Measurements from ENCODE around the gene FLRT2.

FLRT2 gene

DNA sequence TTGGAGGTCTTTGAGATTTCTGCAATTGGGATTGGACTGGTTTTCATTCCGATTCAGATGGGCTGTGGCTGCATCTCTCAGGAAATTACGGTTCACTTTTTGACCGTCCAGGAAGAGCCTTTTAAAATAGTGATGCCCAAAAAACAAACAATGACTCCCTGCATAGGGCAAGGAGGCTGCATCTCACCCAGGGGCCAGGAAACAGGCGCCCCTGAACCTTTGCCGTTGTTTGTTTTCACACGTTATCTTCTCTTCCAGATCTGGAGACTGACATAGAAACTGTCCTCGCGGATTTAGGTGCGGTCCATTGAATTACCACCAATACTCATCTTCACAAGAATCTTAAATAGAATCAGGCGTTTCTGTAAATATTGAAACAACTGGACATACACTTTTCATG, 66.0 kb downstream of the FLRT2 start:
- no peak for ATAC-seq (replicated peaks; ENCODE audit: extremely low read depth, poor library complexity, severe bottlenecking)

DNA sequence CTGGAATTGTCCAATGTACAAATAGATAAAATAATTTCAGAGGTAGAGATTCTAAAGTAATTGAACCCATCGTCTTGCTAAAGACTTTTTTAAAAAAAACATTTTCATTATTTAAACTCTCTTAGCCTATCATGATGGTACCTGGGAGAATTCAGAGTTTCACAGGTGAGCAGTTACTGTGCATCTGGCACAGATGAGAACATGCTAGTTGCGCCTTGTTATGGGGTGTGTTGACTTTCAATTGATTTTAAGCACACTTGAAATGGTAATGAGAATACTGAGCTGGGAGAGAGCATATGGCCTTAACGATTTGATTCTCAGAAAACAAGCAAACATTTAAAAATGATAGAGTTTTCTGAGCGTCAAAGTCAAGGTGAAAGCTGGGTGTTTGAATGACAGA, 66.6 kb downstream of the FLRT2 start:
- H3K27me3 Mint-ChIP-seq, result no peaks in the 10 kb centered on the region
- H3K4me1 Mint-ChIP-seq, result no peaks in the 10 kb centered on the region
- DNase-seq (ENCODE audit: low spot score in 2 of 2) (no peak), ATAC-seq (replicated peaks; ENCODE audit: extremely low read depth, poor library complexity, severe bottlenecking) (no peak)
- no peaks in the 10 kb centered on the region for H3K36me3 Mint-ChIP-seq (ENCODE audit: insufficient read depth)
- H3K4me3 Mint-ChIP-seq, result no peak overlapping the region
- H3K9me3 Mint-ChIP-seq, result peaks cover 13% of the 10 kb centered on the region
- H3K27ac Mint-ChIP-seq (ENCODE audit: low read depth), result no peak overlapping the region

More for the DNA sequence above, 66.0 kb downstream of the FLRT2 start:
- H3K27me3 Mint-ChIP-seq, result no peaks in the 10 kb centered on the region
- no peak overlapping the region for H3K27ac Mint-ChIP-seq (ENCODE audit: low read depth)
- H3K36me3 Mint-ChIP-seq (ENCODE audit: insufficient read depth), result no peaks in the 10 kb centered on the region
- no peak overlapping the region for H3K4me3 Mint-ChIP-seq
- no peak for DNase-seq (ENCODE audit: low spot score in 2 of 2)
- H3K9me3 Mint-ChIP-seq, result peaks cover 12% of the 10 kb centered on the region
- H3K4me1 Mint-ChIP-seq, result no peaks in the 10 kb centered on the region

DNA sequence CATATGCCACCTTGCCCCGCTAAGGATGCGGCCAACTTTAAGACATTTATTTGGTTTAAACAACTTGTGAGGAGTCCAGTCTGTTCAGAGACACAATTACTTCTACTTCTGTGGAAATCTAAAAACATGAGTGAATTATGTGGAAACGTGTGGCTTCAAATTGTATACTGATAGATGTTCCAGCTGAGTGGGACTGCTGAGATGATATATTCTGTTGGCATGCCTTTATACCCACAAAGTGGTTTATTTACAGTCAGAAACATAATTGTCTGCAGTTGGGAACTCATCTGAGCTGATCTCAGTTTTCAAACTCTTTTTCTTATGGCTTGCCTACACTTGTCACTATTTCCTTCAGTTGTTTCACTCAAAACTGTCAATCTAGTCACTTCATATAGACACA, 67.8 kb downstream of the FLRT2 start:
- Mint-ChIP-seq H3K36me3 (ENCODE audit: insufficient read depth) (no peaks in the 10 kb centered on the region), H3K4me1 (no peaks in the 10 kb centered on the region), H3K4me3 (no peak overlapping the region), H3K9me3 (peaks cover 13% of the 10 kb centered on the region), H3K27me3 (no peaks in the 10 kb centered on the region), H3K27ac (ENCODE audit: low read depth) (no peak overlapping the region)
- DNase-seq (ENCODE audit: low spot score in 2 of 2) (no peak), ATAC-seq (replicated peaks; ENCODE audit: extremely low read depth, poor library complexity, severe bottlenecking) (no peak)

DNA sequence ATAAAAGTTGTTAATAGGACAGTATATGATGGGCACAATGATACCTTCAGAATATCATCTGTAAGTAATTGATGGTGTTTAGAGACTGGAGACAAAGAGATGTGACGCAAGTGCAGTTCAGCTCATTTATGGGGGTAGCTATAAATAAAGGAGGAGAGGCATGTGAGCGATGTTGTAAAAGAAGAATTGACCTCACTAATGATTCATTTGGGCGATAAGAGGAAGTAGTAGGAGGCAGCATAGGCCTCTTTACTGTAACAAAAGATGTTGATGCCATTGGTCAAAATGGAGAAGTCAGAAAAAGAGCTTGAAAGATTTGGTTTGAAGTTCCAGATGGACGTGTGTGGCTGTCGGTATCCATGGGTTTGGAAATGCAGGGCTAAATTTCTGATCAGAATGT, 70.0 kb downstream of the FLRT2 start:
- ATAC-seq (replicated peaks; ENCODE audit: extremely low read depth, poor library complexity, severe bottlenecking) (no peak), DNase-seq (ENCODE audit: low spot score in 2 of 2) (no peak)
- Mint-ChIP-seq H3K36me3 (ENCODE audit: insufficient read depth) (no peaks in the 10 kb centered on the region), H3K27ac (ENCODE audit: low read depth) (no peak overlapping the region), H3K9me3 (peaks cover 13% of the 10 kb centered on the region), H3K4me1 (no peaks in the 10 kb centered on the region), H3K27me3 (no peaks in the 10 kb centered on the region), H3K4me3 (no peak overlapping the region)

DNA sequence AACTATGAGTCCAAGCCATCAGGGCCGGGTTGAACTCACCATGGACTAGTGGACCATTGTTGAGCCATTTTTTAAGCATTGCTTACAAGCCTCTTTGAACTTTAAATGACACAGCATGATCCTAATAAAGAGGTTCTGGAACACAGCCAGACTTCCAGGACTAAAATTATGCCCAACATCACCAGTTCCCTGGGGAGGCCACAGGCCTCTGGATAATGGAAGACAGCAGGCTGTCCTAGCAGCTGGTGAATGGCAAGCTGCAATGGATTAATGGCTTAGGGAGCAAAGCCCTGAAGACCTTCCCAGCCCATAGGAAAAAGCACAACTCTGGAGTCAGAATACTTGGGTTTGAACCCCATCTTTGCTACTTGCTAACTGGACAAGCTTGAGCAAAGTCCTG, 71.3 kb downstream of the FLRT2 start:
- H3K27ac Mint-ChIP-seq (ENCODE audit: low read depth), result no peak overlapping the region
- H3K4me1 Mint-ChIP-seq, result no peaks in the 10 kb centered on the region

DNA sequence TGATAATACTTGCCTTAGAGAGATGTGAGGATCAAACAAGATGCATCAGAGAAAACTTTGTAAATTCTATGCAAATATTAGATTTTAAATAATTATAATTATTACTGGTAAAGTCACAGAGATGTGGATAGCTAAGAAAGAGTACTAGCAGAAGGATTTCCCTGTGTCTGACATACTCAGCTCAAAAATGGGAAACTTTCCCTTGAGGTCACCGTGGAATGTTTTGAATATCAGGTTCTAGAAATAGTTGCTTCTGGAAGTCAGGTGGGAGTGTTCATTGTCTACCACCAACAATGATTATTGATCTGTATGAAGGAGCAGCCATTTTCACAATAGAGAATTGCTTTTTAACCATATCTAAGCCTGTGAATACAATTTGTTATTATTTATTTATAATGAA, 71.7 kb downstream of the FLRT2 start:
- DNase-seq (ENCODE audit: low spot score in 2 of 2) (no peak), ATAC-seq (replicated peaks; ENCODE audit: extremely low read depth, poor library complexity, severe bottlenecking) (no peak)
- H3K27me3 Mint-ChIP-seq, result no peaks in the 10 kb centered on the region
- no peaks in the 10 kb centered on the region for H3K4me1 Mint-ChIP-seq
- H3K27ac Mint-ChIP-seq (ENCODE audit: low read depth), result no peak overlapping the region
- peaks cover 13% of the 10 kb centered on the region for H3K9me3 Mint-ChIP-seq
- H3K36me3 Mint-ChIP-seq (ENCODE audit: insufficient read depth), result no peaks in the 10 kb centered on the region
- H3K4me3 Mint-ChIP-seq, result no peak overlapping the region

More for the DNA sequence above, 71.3 kb downstream of the FLRT2 start:
- ATAC-seq (replicated peaks; ENCODE audit: extremely low read depth, poor library complexity, severe bottlenecking) (no peak), DNase-seq (ENCODE audit: low spot score in 2 of 2) (no peak)
- no peaks in the 10 kb centered on the region for H3K27me3 Mint-ChIP-seq
- peaks cover 13% of the 10 kb centered on the region for H3K9me3 Mint-ChIP-seq
- H3K4me3 Mint-ChIP-seq, result no peak overlapping the region
- no peaks in the 10 kb centered on the region for H3K36me3 Mint-ChIP-seq (ENCODE audit: insufficient read depth)

- ATAC-seq (replicated peaks; ENCODE audit: extremely low read depth, poor library complexity, severe bottlenecking), result no peak
- DNase-seq (ENCODE audit: low spot score in 2 of 2), result no peak
- Mint-ChIP-seq H3K27me3 (no peaks in the 10 kb centered on the region), H3K27ac (ENCODE audit: low read depth) (no peak overlapping the region), H3K4me1 (no peaks in the 10 kb centered on the region), H3K9me3 (peaks cover 13% of the 10 kb centered on the region), H3K36me3 (ENCODE audit: insufficient read depth) (no peaks in the 10 kb centered on the region), H3K4me3 (no peak overlapping the region)
These were observed 72.4 kb downstream of the FLRT2 start for GRCh38 chr14:85602345-85602744.

DNA sequence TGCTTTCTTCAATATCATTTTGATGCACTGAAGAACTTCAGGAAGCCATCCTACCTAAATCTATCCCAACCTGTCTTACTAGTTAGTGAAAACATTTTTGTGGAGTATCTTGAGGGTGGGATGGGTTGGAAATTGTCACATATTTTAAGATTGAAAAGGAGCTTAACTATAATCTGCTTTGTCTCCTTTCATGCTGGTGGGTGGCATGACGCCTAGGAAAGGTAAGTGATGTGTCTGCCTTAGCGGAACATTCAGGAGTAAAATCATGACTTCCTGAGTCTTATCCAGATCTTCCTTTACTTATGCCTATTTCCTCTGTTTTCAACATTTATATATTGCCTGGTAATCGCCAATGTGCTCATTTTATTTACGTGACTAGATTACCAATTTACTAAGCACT, 74.1 kb downstream of the FLRT2 start:
- H3K27ac Mint-ChIP-seq (ENCODE audit: low read depth), result no peak overlapping the region
- H3K4me3 Mint-ChIP-seq, result no peak overlapping the region
- DNase-seq (ENCODE audit: low spot score in 2 of 2) (no peak), ATAC-seq (replicated peaks; ENCODE audit: extremely low read depth, poor library complexity, severe bottlenecking) (no peak)
- H3K4me1 Mint-ChIP-seq, result no peaks in the 10 kb centered on the region
- no peaks in the 10 kb centered on the region for H3K27me3 Mint-ChIP-seq
- H3K9me3 Mint-ChIP-seq, result peaks cover 19% of the 10 kb centered on the region
- no peaks in the 10 kb centered on the region for H3K36me3 Mint-ChIP-seq (ENCODE audit: insufficient read depth)

GRCh38 chr14:85604714-85605113, 74.8 kb downstream of the FLRT2 start:
- ATAC-seq (replicated peaks; ENCODE audit: extremely low read depth, poor library complexity, severe bottlenecking) (no peak), DNase-seq (ENCODE audit: low spot score in 2 of 2) (no peak)
- no peaks in the 10 kb centered on the region for H3K4me1 Mint-ChIP-seq
- peaks cover 21% of the 10 kb centered on the region for H3K9me3 Mint-ChIP-seq
- H3K36me3 Mint-ChIP-seq (ENCODE audit: insufficient read depth), result no peaks in the 10 kb centered on the region
- no peak overlapping the region for H3K27ac Mint-ChIP-seq (ENCODE audit: low read depth)
- H3K4me3 Mint-ChIP-seq, result no peak overlapping the region
- H3K27me3 Mint-ChIP-seq, result no peaks in the 10 kb centered on the region

GRCh38 chr14:85607651-85608081, 77.7 kb downstream of the FLRT2 start:
- H3K27ac Mint-ChIP-seq (ENCODE audit: low read depth), result no peak overlapping the region

DNA sequence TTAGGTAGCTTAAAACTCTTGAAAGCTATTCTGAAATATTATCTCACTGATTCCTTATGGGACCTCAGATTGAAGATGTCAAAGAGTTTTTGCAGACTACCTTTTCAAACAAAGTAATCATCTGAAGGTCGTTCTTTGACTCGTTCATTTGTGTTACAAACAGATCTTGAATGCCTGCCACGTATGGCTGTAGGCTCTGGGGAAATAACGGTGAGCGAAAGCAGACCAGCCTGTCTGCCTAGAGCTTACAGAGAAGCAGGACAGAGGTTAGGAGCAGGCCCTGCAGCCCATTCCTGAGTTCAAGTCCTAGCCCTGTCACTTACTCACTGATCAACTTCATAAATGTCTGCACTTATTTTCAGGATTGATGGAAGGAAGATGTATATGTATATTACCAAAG, 83.6 kb downstream of the FLRT2 start:
- Mint-ChIP-seq H3K36me3 (ENCODE audit: insufficient read depth) (no peaks in the 10 kb centered on the region), H3K9me3 (peaks cover 15% of the 10 kb centered on the region), H3K27ac (ENCODE audit: low read depth) (no peak overlapping the region), H3K4me1 (no peaks in the 10 kb centered on the region), H3K27me3 (no peaks in the 10 kb centered on the region), H3K4me3 (no peak overlapping the region)
- no peak for ATAC-seq (replicated peaks; ENCODE audit: extremely low read depth, poor library complexity, severe bottlenecking)
- no peak for DNase-seq (ENCODE audit: low spot score in 2 of 2)

More at GRCh38 chr14:85607651-85608081, 77.7 kb downstream of the FLRT2 start:
- H3K9me3 Mint-ChIP-seq, result peaks cover 20% of the 10 kb centered on the region
- no peak overlapping the region for H3K4me3 Mint-ChIP-seq
- no peaks in the 10 kb centered on the region for H3K36me3 Mint-ChIP-seq (ENCODE audit: insufficient read depth)
- H3K4me1 Mint-ChIP-seq, result no peaks in the 10 kb centered on the region
- DNase-seq (ENCODE audit: low spot score in 2 of 2) (no peak), ATAC-seq (replicated peaks; ENCODE audit: extremely low read depth, poor library complexity, severe bottlenecking) (no peak)
- no peaks in the 10 kb centered on the region for H3K27me3 Mint-ChIP-seq

DNA sequence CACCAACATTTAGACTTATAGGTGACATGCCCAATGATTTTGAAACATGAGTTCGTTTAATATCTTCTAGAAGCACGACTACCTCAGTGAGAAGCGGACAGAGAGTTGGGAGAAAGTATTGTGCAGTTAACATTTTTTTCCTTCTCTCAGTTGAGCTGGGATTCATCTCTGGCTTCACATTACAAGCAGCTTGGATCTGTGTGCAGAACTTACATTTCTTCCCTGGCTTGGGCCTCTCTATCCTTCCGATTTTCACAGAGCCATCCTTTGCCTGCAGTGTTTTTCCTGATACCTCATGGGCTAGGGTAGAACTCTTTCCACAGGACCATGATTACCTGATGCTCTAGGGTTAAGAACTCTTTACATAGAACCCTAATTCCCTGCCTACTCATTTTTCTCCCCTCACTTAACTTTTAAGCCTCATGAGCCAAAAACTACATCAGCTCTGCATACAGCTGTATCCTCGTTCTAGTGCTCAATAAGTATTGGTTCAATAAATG, 86.5 kb downstream of the FLRT2 start:
- Mint-ChIP-seq H3K4me3 (no peak overlapping the region), H3K27me3 (no peaks in the 10 kb centered on the region), H3K36me3 (ENCODE audit: insufficient read depth) (no peaks in the 10 kb centered on the region), H3K27ac (ENCODE audit: low read depth) (no peak overlapping the region), H3K9me3 (peaks cover 5% of the 10 kb centered on the region), H3K4me1 (no peaks in the 10 kb centered on the region)
- DNase-seq (ENCODE audit: low spot score in 2 of 2), result no peak
- ATAC-seq (replicated peaks; ENCODE audit: extremely low read depth, poor library complexity, severe bottlenecking), result no peak

DNA sequence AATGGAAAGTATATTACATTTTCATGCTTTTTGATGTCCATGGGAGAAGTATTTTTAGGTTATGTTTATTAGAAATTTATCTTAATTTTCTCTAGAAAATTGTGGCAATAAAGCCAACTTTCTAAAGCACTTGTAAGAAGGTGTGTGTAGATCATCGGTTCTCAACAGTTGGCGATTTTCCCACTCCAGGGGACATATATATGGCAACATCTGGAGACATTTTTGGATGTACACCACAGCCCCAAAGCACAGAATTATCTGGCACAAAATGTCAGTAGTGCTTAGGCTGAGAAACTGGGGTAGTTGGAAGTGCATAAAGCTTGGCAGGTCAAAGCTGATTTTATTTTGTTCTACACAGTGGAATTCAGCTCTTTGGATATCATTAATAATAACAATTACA, 86.9 kb downstream of the FLRT2 start:
- DNase-seq (ENCODE audit: low spot score in 2 of 2) (no peak), ATAC-seq (replicated peaks; ENCODE audit: extremely low read depth, poor library complexity, severe bottlenecking) (no peak)
- no peaks in the 10 kb centered on the region for H3K4me1 Mint-ChIP-seq
- H3K27ac Mint-ChIP-seq (ENCODE audit: low read depth), result no peak overlapping the region
- no peak overlapping the region for H3K4me3 Mint-ChIP-seq
- peaks cover under 1% of the 10 kb centered on the region for H3K9me3 Mint-ChIP-seq
- no peaks in the 10 kb centered on the region for H3K27me3 Mint-ChIP-seq
- H3K36me3 Mint-ChIP-seq (ENCODE audit: insufficient read depth), result no peaks in the 10 kb centered on the region

GRCh38 chr14:85617791-85618190, 87.8 kb downstream of the FLRT2 start:
- ATAC-seq (replicated peaks; ENCODE audit: extremely low read depth, poor library complexity, severe bottlenecking), result no peak
- H3K36me3 Mint-ChIP-seq (ENCODE audit: insufficient read depth), result no peaks in the 10 kb centered on the region
- no peaks in the 10 kb centered on the region for H3K9me3 Mint-ChIP-seq
- no peaks in the 10 kb centered on the region for H3K27me3 Mint-ChIP-seq
- H3K27ac Mint-ChIP-seq (ENCODE audit: low read depth), result no peak overlapping the region
- H3K4me3 Mint-ChIP-seq, result no peak overlapping the region
- DNase-seq (ENCODE audit: low spot score in 2 of 2), result no peak
- H3K4me1 Mint-ChIP-seq, result no peaks in the 10 kb centered on the region
